HCT116 (cell line): ENCODE measurements around the gene CNTNAP2. TPM values are rescaled to one million over a fixed set of nuclear protein-coding genes. Genes with fewer than 3 reads are reported as not detected.

Source experiments
- ATAC-seq: fragments of 200-7000 bp; cut with Tn5 transposase; 2 replicates; pipeline ENCODE4 v1.9.1; 2020; ENCODE audit warnings: mild to moderate bottlenecking, moderate library complexity
- BruUV-seq: library from RNA; stranded (reverse); fragments of 400-500 nt; replicated peaks from 2 replicates; lab custom pipeline; 2021; lab: Mats Ljungman, UMichigan
- CTCF ChIA-PET: fragments of 300-600 bp; sonication (Branson Sonifier 250); formaldehyde crosslinking; loops from one replicate; lab custom pipeline; 2021; ENCODE audit warnings: antibody characterized with exemption; lab: Charles Lee
- POLR2A ChIA-PET: fragments of 300-600, 350-600 bp; sonication (Branson Sonifier 250); formaldehyde crosslinking; loops from one replicate; lab custom pipeline; 2021; ENCODE audit warnings: antibody characterized with exemption; lab: Charles Lee
- RAD21 ChIA-PET, 2 experiments: fragments of 300-600 bp; sonication (Branson Sonifier 250); formaldehyde crosslinking; loops; one replicate each; lab custom pipeline; 2023; ENCODE audit warnings: low total read pairs in 2 of 2; ENCODE audit not compliant: uncharacterized antibody in 2 of 2, unreplicated experiment in 2 of 2, low non-redundant PET in 1 of 2; lab: Charles Lee
- DNase-seq: peaks from one replicate; pipeline ENCODE4 v3.0.0-alpha.2; 2010; ENCODE audit warnings: low read depth, low spot score
- H2AFZ ChIP-seq: fragments of 200-600 bp; shearing (Covaris generic), sonication (generic); 2 replicates; pipeline ENCODE4 v1.6.1; 2017; ENCODE audit warnings: low read depth, mixed run types, mixed read lengths, antibody characterized with exemption, low read length; ENCODE audit not compliant: poor library complexity, severe bottlenecking
- H3K27ac ChIP-seq: 2 replicates; pipeline ENCODE4 v1.5.1; 2012; ENCODE audit warnings: low read depth, low read length
- H3K27me3 ChIP-seq: fragments of 200-600 bp; sonication (generic); 2 replicates; pipeline ENCODE4 v1.6.1; 2016; ENCODE audit warnings: mixed run types, low read length, mixed read lengths; ENCODE audit not compliant: insufficient read depth
- H3K36me3 ChIP-seq, 2 experiments: fragments of 200-500 bp in 1 of 2; fragments of 200-600 bp in 1 of 2; sonication (Bioruptor generic) in 1 of 2; sonication (generic) in 1 of 2; 2 replicates each; pipeline versions ENCODE4 v1.5.1 to v1.6.1; 2014 to 2016; ENCODE audit warnings: low read length in 2 of 2, inconsistent platforms in 1 of 2, mixed read lengths in 1 of 2, mixed run types in 1 of 2; ENCODE audit not compliant: insufficient read depth in 2 of 2, control insufficient read depth in 1 of 2
- H3K4me1 ChIP-seq, 2 experiments: fragments of 200-600 bp in 1 of 2; sonication (generic) in 1 of 2; 2 replicates each; pipeline versions ENCODE4 v1.5.1 to v1.6.1; 2012 to 2017; ENCODE audit warnings: low read length in 2 of 2, inconsistent platforms in 1 of 2, mild to moderate bottlenecking in 1 of 2, mixed read lengths in 1 of 2, mixed run types in 1 of 2, moderate library complexity in 1 of 2; ENCODE audit not compliant: insufficient read depth in 2 of 2, control insufficient read depth in 1 of 2
- H3K4me2 ChIP-seq: fragments of 200-600 bp; sonication (generic); 2 replicates; pipeline ENCODE4 v1.6.1; 2017; ENCODE audit warnings: mixed run types, low read length, mixed read lengths
- H3K4me3 ChIP-seq, 2 experiments: fragments of 200-600 bp in 1 of 2; sonication (generic) in 1 of 2; replicated peaks in 1 of 2; 2 replicates each; pipeline ENCODE4 v1.5.1; 2011 to 2016; ENCODE audit warnings: low read length in 2 of 2, control low read depth in 1 of 2, low read depth in 1 of 2, mild to moderate bottlenecking in 1 of 2, mixed read lengths in 1 of 2, mixed run types in 1 of 2
- H3K79me2 ChIP-seq: fragments of 200-600 bp; sonication (generic); 2 replicates; pipeline ENCODE4 v1.6.1; 2017; ENCODE audit warnings: mild to moderate bottlenecking, mixed run types, low read length, moderate library complexity, mixed read lengths; ENCODE audit not compliant: insufficient read depth
- H3K9ac ChIP-seq: fragments of 200-600 bp; sonication (generic); 2 replicates; pipeline ENCODE4 v1.6.1; 2016; ENCODE audit warnings: low read length, mixed read lengths
- H3K9me2 ChIP-seq: fragments of 200-600 bp; sonication (generic), shearing (Covaris generic); 2 replicates; pipeline ENCODE4 v1.6.1; 2017; ENCODE audit warnings: mixed run types, mild to moderate bottlenecking, moderate library complexity; ENCODE audit not compliant: insufficient read depth
- H3K9me3 ChIP-seq, 2 experiments: fragments of 200-500 bp in 1 of 2; fragments of 200-600 bp in 1 of 2; sonication (Bioruptor generic) in 1 of 2; sonication (generic) in 1 of 2; 2 replicates each; pipeline ENCODE4 v1.6.1; 2014 to 2017; ENCODE audit warnings: low read length in 2 of 2, mixed read lengths in 2 of 2, inconsistent platforms in 1 of 2, low read depth in 1 of 2, mild to moderate bottlenecking in 1 of 2, mixed run types in 1 of 2, moderate library complexity in 1 of 2; ENCODE audit not compliant: control insufficient read depth in 1 of 2, insufficient read depth in 1 of 2
- H4K20me1 ChIP-seq: fragments of 200-600 bp; sonication (generic), shearing (Covaris generic); 2 replicates; pipeline ENCODE4 v1.6.1; 2017; ENCODE audit warnings: mixed run types, mild to moderate bottlenecking, moderate library complexity; ENCODE audit not compliant: insufficient read depth
- CEBPB ChIP-seq: IDR thresholded peaks from 2 replicates; pipeline ENCODE4 v1.6.1; 2012; ENCODE audit warnings: low read depth
- EZH2 ChIP-seq: fragments of 200-600 bp; sonication (generic); IDR thresholded peaks from 2 replicates; pipeline ENCODE4 v1.6.1; 2017; ENCODE audit warnings: antibody characterized with exemption, mixed run types
- POLR2A ChIP-seq: IDR thresholded peaks from 2 replicates; pipeline ENCODE4 v1.7.0; 2011; ENCODE audit warnings: borderline replicate concordance; ENCODE audit not compliant: insufficient read depth, insufficient read length; ENCODE audit errors: extremely low read depth
- POLR2AphosphoS5 ChIP-seq: IDR thresholded peaks from 2 replicates; pipeline ENCODE4 v1.6.1; 2011; ENCODE audit warnings: mild to moderate bottlenecking, low read depth, low read length, moderate library complexity
- SP1 ChIP-seq: IDR thresholded peaks from 2 replicates; pipeline ENCODE4 v1.6.1; 2012; ENCODE audit warnings: low read depth
- SRF ChIP-seq: IDR thresholded peaks from 2 replicates; pipeline ENCODE4 v1.6.1; 2012; ENCODE audit warnings: low read depth
- ZFX ChIP-seq: fragments of 450-650 bp; IDR thresholded peaks from 2 replicates; pipeline ENCODE4 v1.6.1; 2017
- ZNF274 ChIP-seq: fragments of 200-500 bp; sonication (Bioruptor generic); IDR thresholded peaks from 2 replicates; pipeline ENCODE4 v1.6.1; 2014; ENCODE audit warnings: mild to moderate bottlenecking, low read depth, low read length, inconsistent platforms
- intact Hi-C: fragments of 100-400 bp; cut with micrococcal nuclease; formaldehyde crosslinking; loops from 2 replicates; pipeline ENCODE4 v1.10.0; 2022
- total RNA-seq: library from RNA; stranded (reverse); gene quantifications from one replicate; pipeline ENCODE4 v1.2.1, GENCODE V29; 2021; ENCODE audit not compliant: unreplicated experiment
- TF ChIP-seq, protein P1 (sequence below): IDR thresholded peaks from 2 replicates; pipeline ENCODE4 v1.6.1; 2012
- TF ChIP-seq, protein P2 (sequence below), 3 experiments: fragments of 200-600 bp in 1 of 3; sonication (generic) in 1 of 3; IDR thresholded peaks in 2 of 3; conservative IDR thresholded peaks in 1 of 3; 2 replicates each; pipeline ENCODE4 v1.5.1; 2012 to 2017; ENCODE audit warnings: low read depth in 2 of 3, low read length in 2 of 3, antibody characterized with exemption in 1 of 3, borderline replicate concordance in 1 of 3, control low read depth in 1 of 3, mild to moderate bottlenecking in 1 of 3, mixed read lengths in 1 of 3, mixed run types in 1 of 3, moderate library complexity in 1 of 3; ENCODE audit not compliant: insufficient read depth in 1 of 3

Gene CNTNAP2
- total RNA-seq, 1 experiment from 2014 or later = 0.37 TPM

DNA sequence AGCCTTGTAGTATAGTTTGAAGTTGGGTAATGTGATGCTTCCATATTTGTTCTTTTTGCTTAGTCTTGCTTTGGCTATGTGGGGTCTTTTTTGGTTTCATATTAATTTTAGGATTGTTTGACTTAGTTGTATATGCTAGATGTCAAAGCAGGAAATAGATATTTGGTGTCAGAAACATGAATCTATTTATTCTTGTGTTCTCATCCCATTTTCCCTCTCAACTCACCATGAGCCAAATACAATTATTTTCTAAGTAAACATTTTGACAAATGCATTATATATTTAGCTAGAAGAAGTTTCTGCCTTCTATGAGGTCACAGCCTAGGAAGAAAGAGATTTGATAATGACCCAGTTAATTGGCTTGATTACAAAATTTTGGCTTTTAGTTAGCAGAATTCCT is 1313.4 kb downstream of the CNTNAP2 start:
- no peaks in the 10 kb centered on the region for H3K9me2 ChIP-seq
- no peak for DNase-seq
- H3K9ac ChIP-seq = no peak overlapping the region
- H4K20me1 ChIP-seq = no peaks in the 10 kb centered on the region
- BruUV-seq = no TSS peak
- no peak overlapping the region for H2AFZ ChIP-seq
- no peak overlapping the region for H3K4me3 ChIP-seq
- H3K27me3 ChIP-seq = no peaks in the 10 kb centered on the region
- H3K4me1 ChIP-seq = no peaks in the 10 kb centered on the region
- H3K36me3 ChIP-seq = no peaks in the 10 kb centered on the region
- H3K79me2 ChIP-seq = no peaks in the 10 kb centered on the region
- peaks cover 10 to 19% of the 10 kb centered on the region in 2 experiments; a peak in 2 of 4 replicates for H3K9me3 ChIP-seq
- TF ChIP-seq CEBPB = no peak
- no peak for TF ChIP-seq SRF
- TF ChIP-seq, protein P1, sequence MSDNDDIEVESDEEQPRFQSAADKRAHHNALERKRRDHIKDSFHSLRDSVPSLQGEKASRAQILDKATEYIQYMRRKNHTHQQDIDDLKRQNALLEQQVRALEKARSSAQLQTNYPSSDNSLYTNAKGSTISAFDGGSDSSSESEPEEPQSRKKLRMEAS = no peak
- no peak for TF ChIP-seq EZH2
- no peak for TF ChIP-seq ZFX
- TF ChIP-seq POLR2AphosphoS5 = no peak
- TF ChIP-seq, protein P2, sequence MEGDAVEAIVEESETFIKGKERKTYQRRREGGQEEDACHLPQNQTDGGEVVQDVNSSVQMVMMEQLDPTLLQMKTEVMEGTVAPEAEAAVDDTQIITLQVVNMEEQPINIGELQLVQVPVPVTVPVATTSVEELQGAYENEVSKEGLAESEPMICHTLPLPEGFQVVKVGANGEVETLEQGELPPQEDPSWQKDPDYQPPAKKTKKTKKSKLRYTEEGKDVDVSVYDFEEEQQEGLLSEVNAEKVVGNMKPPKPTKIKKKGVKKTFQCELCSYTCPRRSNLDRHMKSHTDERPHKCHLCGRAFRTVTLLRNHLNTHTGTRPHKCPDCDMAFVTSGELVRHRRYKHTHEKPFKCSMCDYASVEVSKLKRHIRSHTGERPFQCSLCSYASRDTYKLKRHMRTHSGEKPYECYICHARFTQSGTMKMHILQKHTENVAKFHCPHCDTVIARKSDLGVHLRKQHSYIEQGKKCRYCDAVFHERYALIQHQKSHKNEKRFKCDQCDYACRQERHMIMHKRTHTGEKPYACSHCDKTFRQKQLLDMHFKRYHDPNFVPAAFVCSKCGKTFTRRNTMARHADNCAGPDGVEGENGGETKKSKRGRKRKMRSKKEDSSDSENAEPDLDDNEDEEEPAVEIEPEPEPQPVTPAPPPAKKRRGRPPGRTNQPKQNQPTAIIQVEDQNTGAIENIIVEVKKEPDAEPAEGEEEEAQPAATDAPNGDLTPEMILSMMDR (IDR thresholded peaks at IDR 0.05 in 2 of 3, conservative IDR thresholded peaks at IDR 0.05 in 1 of 3; ENCODE audit: borderline replicate concordance in 1 of 3, insufficient read depth in 1 of 3, low read depth in 2 of 3, low read length in 2 of 3) = no peak
- no peak for TF ChIP-seq ZNF274
- TF ChIP-seq SP1 = no peak
- no peak for TF ChIP-seq POLR2A
- TF ChIP-seq, all 23 proteins: peak for 0
- no peak for ATAC-seq
- no peak overlapping the region for H3K27ac ChIP-seq
- intact Hi-C loops = no loop called here
- no peak overlapping the region for H3K4me2 ChIP-seq
- RAD21 ChIA-PET = no interaction called here
- CTCF ChIA-PET = no interaction called here
- POLR2A ChIA-PET = no interaction called here
